KOPT-K1 (cell line): ENCODE data around the gene PRKAG1.

Source experiments
- H3K27ac ChIP-seq: fragments of 200-600 bp; sonication (generic); 2 replicates; pipeline ENCODE4 v1.5.1; 2016; ENCODE audit warnings: antibody characterized with exemption, mild to moderate bottlenecking, low read depth, low read length; ENCODE audit not compliant: poor library complexity, severe bottlenecking
- H3K36me3 ChIP-seq: fragments of 200-600 bp; sonication (generic); 2 replicates; pipeline ENCODE4 v1.5.1; 2017; ENCODE audit warnings: antibody characterized with exemption, mild to moderate bottlenecking, low read length, moderate library complexity; ENCODE audit not compliant: insufficient read depth
- H3K9me3 ChIP-seq: fragments of 200-600 bp; sonication (generic); 2 replicates; pipeline ENCODE4 v1.5.1; 2017; ENCODE audit warnings: antibody characterized with exemption, low read length, mild to moderate bottlenecking; ENCODE audit not compliant: insufficient read depth, poor library complexity, severe bottlenecking

Gene PRKAG1

GRCh38 chr12:49054096-49054495 is 35.5 kb upstream of the PRKAG1 start:
- Histone ChIP-seq H3K9me3 (no peaks in the 10 kb centered on the region), H3K27ac (no peak overlapping the region), H3K36me3 (peaks cover 69% of the 10 kb centered on the region)

GRCh38 chr12:49052451-49053208 is 34.1 kb upstream of the PRKAG1 start:
- Histone ChIP-seq H3K36me3 (peaks cover 83% of the 10 kb centered on the region), H3K27ac (no peak overlapping the region), H3K9me3 (no peaks in the 10 kb centered on the region)

GRCh38 chr12:49051777-49052438 is 33.3 kb upstream of the PRKAG1 start:
- Histone ChIP-seq H3K9me3 (no peaks in the 10 kb centered on the region), H3K36me3 (peaks cover 90% of the 10 kb centered on the region), H3K27ac (no peak overlapping the region)

- H3K9me3 ChIP-seq, result no peaks in the 10 kb centered on the region
- peaks cover 96% of the 10 kb centered on the region for H3K36me3 ChIP-seq
- H3K27ac ChIP-seq, result no peak overlapping the region
Measured at GRCh38 chr12:49051373-49051764, 32.8 kb upstream of the PRKAG1 start.

GRCh38 chr12:49050507-49051372 is 32.2 kb upstream of the PRKAG1 start:
- Histone ChIP-seq H3K36me3 (peaks cover 100% of the 10 kb centered on the region), H3K9me3 (no peaks in the 10 kb centered on the region), H3K27ac (no peak overlapping the region)

GRCh38 chr12:49049566-49050224 is 31.1 kb upstream of the PRKAG1 start:
- H3K9me3 ChIP-seq, result no peaks in the 10 kb centered on the region
- H3K27ac ChIP-seq, result no peak overlapping the region
- peaks cover 100% of the 10 kb centered on the region for H3K36me3 ChIP-seq

GRCh38 chr12:49048953-49049352 is 30.4 kb upstream of the PRKAG1 start:
- Histone ChIP-seq H3K36me3 (peaks cover 100% of the 10 kb centered on the region), H3K27ac (no peak overlapping the region), H3K9me3 (no peaks in the 10 kb centered on the region)

- peaks cover 100% of the 10 kb centered on the region for H3K36me3 ChIP-seq
- no peaks in the 10 kb centered on the region for H3K9me3 ChIP-seq
- no peak overlapping the region for H3K27ac ChIP-seq
Measured at GRCh38 chr12:49046129-49046895, 27.7 kb upstream of the PRKAG1 start.

- Histone ChIP-seq H3K27ac (no peak overlapping the region), H3K9me3 (no peaks in the 10 kb centered on the region), H3K36me3 (peaks cover 100% of the 10 kb centered on the region)
Measured at GRCh38 chr12:49044660-49045059, 26.1 kb upstream of the PRKAG1 start.

GRCh38 chr12:49043856-49044258 is 25.3 kb upstream of the PRKAG1 start:
- Histone ChIP-seq H3K9me3 (no peaks in the 10 kb centered on the region), H3K27ac (no peak overlapping the region), H3K36me3 (peaks cover 100% of the 10 kb centered on the region)

GRCh38 chr12:49043241-49043640 is 24.7 kb upstream of the PRKAG1 start:
- no peaks in the 10 kb centered on the region for H3K9me3 ChIP-seq
- no peak overlapping the region for H3K27ac ChIP-seq
- peaks cover 100% of the 10 kb centered on the region for H3K36me3 ChIP-seq

GRCh38 chr12:49041881-49042484 is 23.4 kb upstream of the PRKAG1 start:
- H3K9me3 ChIP-seq, result no peaks in the 10 kb centered on the region
- peaks cover 100% of the 10 kb centered on the region for H3K36me3 ChIP-seq
- H3K27ac ChIP-seq, result no peak overlapping the region

- Histone ChIP-seq H3K27ac (no peak overlapping the region), H3K36me3 (peaks cover 100% of the 10 kb centered on the region), H3K9me3 (no peaks in the 10 kb centered on the region)
Measured at GRCh38 chr12:49041036-49041880, 22.7 kb upstream of the PRKAG1 start.
